Fibroblast of mammary gland (primary cell): Measurements from ENCODE around the gene XRN2.

Source experiments
- DNase-seq: peaks from one replicate; pipeline ENCODE4 v3.0.0-alpha.2; 2010; ENCODE audit warnings: low read depth
- H3K4me3 ChIP-seq: 2 replicates; pipeline ENCODE4 v1.5.1; 2011; ENCODE audit warnings: low read depth, mild to moderate bottlenecking, low read length, moderate library complexity; ENCODE audit not compliant: control insufficient read depth
- CTCF ChIP-seq: conservative IDR thresholded peaks from 2 replicates; pipeline ENCODE4 v1.5.1; 2011; ENCODE audit warnings: low read depth, low read length, inconsistent platforms; ENCODE audit not compliant: control insufficient read depth, insufficient read depth

The XRN2 gene

GRCh38 chr20:21279706-21280521 lies 23.2 kb upstream of the XRN2 start:
- no peak for TF ChIP-seq CTCF
- no peak for DNase-seq
- H3K4me3 ChIP-seq = no peak overlapping the region

GRCh38 chr20:21280522-21281016 lies 22.6 kb upstream of the XRN2 start:
- no peak for TF ChIP-seq CTCF
- no peak overlapping the region for H3K4me3 ChIP-seq
- DNase-seq = no peak

- no peak for DNase-seq
- no peak overlapping the region for H3K4me3 ChIP-seq
- no peak for TF ChIP-seq CTCF
Measured at GRCh38 chr20:21286775-21287174, 16.4 kb upstream of the XRN2 start.

- TF ChIP-seq CTCF = no peak
- no peak for DNase-seq
- H3K4me3 ChIP-seq = no peak overlapping the region
Measured at GRCh38 chr20:21288587-21289370, 14.4 kb upstream of the XRN2 start.

GRCh38 chr20:21289651-21290050 lies 13.5 kb upstream of the XRN2 start:
- H3K4me3 ChIP-seq = no peak overlapping the region
- no peak for TF ChIP-seq CTCF
- DNase-seq = peak; percentile 38

- H3K4me3 ChIP-seq = no peak overlapping the region
- TF ChIP-seq CTCF = no peak
- DNase-seq = peak; percentile 86
Measured at GRCh38 chr20:21291026-21291425, 12.1 kb upstream of the XRN2 start.
